ENCODE measurements around the gene SEH1L. TPM values are rescaled to one million over a fixed set of nuclear protein-coding genes. Genes with fewer than 3 reads are reported as not detected.

SEH1L gene
- total RNA-seq, 1 experiment from 2014 or later, result 61.2 TPM

- no peak overlapping the region for H3K4me3 Mint-ChIP-seq (ENCODE audit: low read depth, unreplicated experiment)
- intact Hi-C loops (cut with micrococcal nuclease; ENCODE audit: unreplicated experiment), result no loop called here
- no TSS peak for BruUV-seq (replicated peaks)
- no peaks in the 10 kb centered on the region for H3K9me3 Mint-ChIP-seq (ENCODE audit: low read depth, unreplicated experiment)
- no peaks in the 10 kb centered on the region for H3K4me1 Mint-ChIP-seq (ENCODE audit: low read depth, unreplicated experiment)
- H3K27me3 Mint-ChIP-seq (ENCODE audit: unreplicated experiment), result no peaks in the 10 kb centered on the region
- no peak for DNase-seq
- H3K36me3 Mint-ChIP-seq (ENCODE audit: insufficient read depth, unreplicated experiment), result peaks cover 9% of the 10 kb centered on the region
- TF ChIP-seq, protein P1, sequence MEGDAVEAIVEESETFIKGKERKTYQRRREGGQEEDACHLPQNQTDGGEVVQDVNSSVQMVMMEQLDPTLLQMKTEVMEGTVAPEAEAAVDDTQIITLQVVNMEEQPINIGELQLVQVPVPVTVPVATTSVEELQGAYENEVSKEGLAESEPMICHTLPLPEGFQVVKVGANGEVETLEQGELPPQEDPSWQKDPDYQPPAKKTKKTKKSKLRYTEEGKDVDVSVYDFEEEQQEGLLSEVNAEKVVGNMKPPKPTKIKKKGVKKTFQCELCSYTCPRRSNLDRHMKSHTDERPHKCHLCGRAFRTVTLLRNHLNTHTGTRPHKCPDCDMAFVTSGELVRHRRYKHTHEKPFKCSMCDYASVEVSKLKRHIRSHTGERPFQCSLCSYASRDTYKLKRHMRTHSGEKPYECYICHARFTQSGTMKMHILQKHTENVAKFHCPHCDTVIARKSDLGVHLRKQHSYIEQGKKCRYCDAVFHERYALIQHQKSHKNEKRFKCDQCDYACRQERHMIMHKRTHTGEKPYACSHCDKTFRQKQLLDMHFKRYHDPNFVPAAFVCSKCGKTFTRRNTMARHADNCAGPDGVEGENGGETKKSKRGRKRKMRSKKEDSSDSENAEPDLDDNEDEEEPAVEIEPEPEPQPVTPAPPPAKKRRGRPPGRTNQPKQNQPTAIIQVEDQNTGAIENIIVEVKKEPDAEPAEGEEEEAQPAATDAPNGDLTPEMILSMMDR (IDR thresholded peaks at IDR 0.05; ENCODE audit: unreplicated experiment), result no peak
- H3K27ac Mint-ChIP-seq (ENCODE audit: unreplicated experiment), result no peak overlapping the region
- CTCF ChIA-PET, result no interaction called here
Observed at GRCh38 chr18:13035249-13035914, 87.6 kb downstream of the SEH1L start.

- DNase-seq, result no peak
- intact Hi-C loops (cut with micrococcal nuclease; ENCODE audit: unreplicated experiment), result no loop called here
Observed at GRCh38 chr18:13036622-13037320, 89.0 kb downstream of the SEH1L start.

More at GRCh38 chr18:13036622-13037320, 89.0 kb downstream of the SEH1L start:
- H3K9me3 Mint-ChIP-seq (ENCODE audit: low read depth, unreplicated experiment), result no peaks in the 10 kb centered on the region
- H3K27ac Mint-ChIP-seq (ENCODE audit: unreplicated experiment), result no peak overlapping the region
- no peak overlapping the region for H3K4me3 Mint-ChIP-seq (ENCODE audit: low read depth, unreplicated experiment)
- no peaks in the 10 kb centered on the region for H3K4me1 Mint-ChIP-seq (ENCODE audit: low read depth, unreplicated experiment)
- CTCF ChIA-PET, result no interaction called here
- no peaks in the 10 kb centered on the region for H3K27me3 Mint-ChIP-seq (ENCODE audit: unreplicated experiment)
- TF ChIP-seq, protein P1 (IDR thresholded peaks at IDR 0.05; ENCODE audit: unreplicated experiment), result no peak
- H3K36me3 Mint-ChIP-seq (ENCODE audit: insufficient read depth, unreplicated experiment), result peaks cover 6% of the 10 kb centered on the region
- no TSS peak for BruUV-seq (replicated peaks)

Other genes starting within 250 kb of the SEH1L start
- 10.1 and 12.7 TPM in 2 replicates for gene CEP76, start 245.3 kb upstream of the SEH1L start, total RNA-seq (2022)
- gene PSMG2, start 245.0 kb upstream of the SEH1L start, total RNA-seq (2022), result 78.6 and 89.6 TPM in 2 replicates
- 58.1 and 61.5 TPM in 2 replicates for gene PTPN2, start 63.8 kb upstream of the SEH1L start, total RNA-seq (2022)
- 39.2 and 41.3 TPM in 2 replicates for gene CEP192, start 43.4 kb downstream of the SEH1L start, total RNA-seq (2022)